Neural progenitor cell (in vitro differentiated cells): ENCODE measurements around the gene BPIFB6. TPM values are rescaled to one million over a fixed set of nuclear protein-coding genes. Genes with fewer than 3 reads are reported as not detected.

Experiments
- DNase-seq: peaks from one replicate; pipeline ENCODE4 v3.0.0-alpha.2; 2016; ENCODE audit warnings: low spot score
- H2AFZ ChIP-seq: fragments of 200-600 bp; sonication (generic); replicated peaks from 2 replicates; pipeline ENCODE4 v1.6.1; 2016; ENCODE audit warnings: antibody characterized with exemption
- H3F3A ChIP-seq: fragments of 200-600 bp; sonication (generic); 2 replicates; pipeline ENCODE4 v1.6.1; 2016; ENCODE audit warnings: antibody characterized with exemption, low read depth
- H3K27ac ChIP-seq: fragments of 200-600 bp; sonication (generic); 2 replicates; pipeline ENCODE4 v1.5.1; 2016; ENCODE audit warnings: mild to moderate bottlenecking
- H3K27me3 ChIP-seq: fragments of 200-600 bp; sonication (generic); 2 replicates; pipeline ENCODE4 v1.6.1; 2016; ENCODE audit warnings: mild to moderate bottlenecking, moderate library complexity
- H3K36me3 ChIP-seq: fragments of 200-600 bp; sonication (generic); 2 replicates; pipeline ENCODE4 v1.5.1; 2016
- H3K4me1 ChIP-seq: fragments of 200-600 bp; sonication (generic); 2 replicates; pipeline ENCODE4 v1.6.1; 2016; ENCODE audit warnings: mixed run types
- H3K4me2 ChIP-seq: fragments of 200-600 bp; sonication (generic); 2 replicates; pipeline ENCODE4 v1.6.1; 2016
- H3K4me3 ChIP-seq: fragments of 200-600 bp; sonication (generic); 2 replicates; pipeline ENCODE4 v1.5.1; 2016
- H3K79me2 ChIP-seq: fragments of 200-600 bp; sonication (generic); 2 replicates; pipeline ENCODE4 v1.6.1; 2016; ENCODE audit warnings: low read depth
- H3K9ac ChIP-seq: fragments of 200-600 bp; sonication (generic); 2 replicates; pipeline ENCODE4 v1.6.1; 2016
- H3K9me3 ChIP-seq: fragments of 200-600 bp; sonication (generic); 2 replicates; pipeline ENCODE4 v1.5.1; 2016; ENCODE audit warnings: low read depth
- H4K20me1 ChIP-seq: fragments of 200-600 bp; sonication (generic); 2 replicates; pipeline ENCODE4 v1.6.1; 2016; ENCODE audit warnings: low read depth
- H3K27ac Mint-ChIP-seq: 3 replicates; pipeline ENCODE4 v1.8.0; 2021; ENCODE audit warnings: mixed read lengths
- H3K27me3 Mint-ChIP-seq: 2 replicates; pipeline ENCODE4 v1.8.0; 2022; ENCODE audit warnings: low read depth, mild to moderate bottlenecking, inconsistent platforms, moderate library complexity, mixed read lengths; ENCODE audit not compliant: insufficient read depth
- H3K36me3 Mint-ChIP-seq: 3 replicates; pipeline ENCODE4 v1.8.0; 2021; ENCODE audit warnings: mixed read lengths
- H3K4me1 Mint-ChIP-seq: 3 replicates; pipeline ENCODE4 v1.8.0; 2021; ENCODE audit warnings: mixed read lengths
- H3K4me3 Mint-ChIP-seq: 3 replicates; pipeline ENCODE4 v1.8.0; 2021; ENCODE audit warnings: mild to moderate bottlenecking, moderate library complexity, mixed read lengths
- H3K9me3 Mint-ChIP-seq: 3 replicates; pipeline ENCODE4 v1.8.0; 2020; ENCODE audit warnings: mixed read lengths
- EZH2 ChIP-seq: fragments of 200-600 bp; sonication (generic); IDR thresholded peaks from 2 replicates; pipeline ENCODE4 v1.6.1; 2017; ENCODE audit warnings: antibody characterized with exemption, mild to moderate bottlenecking, moderate library complexity
- EZH2phosphoT487 ChIP-seq: fragments of 200-600 bp; sonication (generic); IDR thresholded peaks from 2 replicates; pipeline ENCODE4 v1.6.1; 2017; ENCODE audit warnings: antibody characterized with exemption
- total RNA-seq: library from RNA; depleted of rRNA; stranded (reverse); fragments of >200 nt; gene quantifications from 2 replicates; pipeline ENCODE4 v1.2.3, GENCODE V29; 2015; ENCODE audit warnings: low replicate concordance
- TF ChIP-seq, protein P1 (sequence below): fragments of 200-600 bp; sonication (generic); IDR thresholded peaks from 2 replicates; pipeline ENCODE4 v1.5.1; 2017; ENCODE audit warnings: antibody characterized with exemption, mild to moderate bottlenecking

Gene BPIFB6
- total RNA-seq, 1 donor from 2014 or later, result not detected

DNA sequence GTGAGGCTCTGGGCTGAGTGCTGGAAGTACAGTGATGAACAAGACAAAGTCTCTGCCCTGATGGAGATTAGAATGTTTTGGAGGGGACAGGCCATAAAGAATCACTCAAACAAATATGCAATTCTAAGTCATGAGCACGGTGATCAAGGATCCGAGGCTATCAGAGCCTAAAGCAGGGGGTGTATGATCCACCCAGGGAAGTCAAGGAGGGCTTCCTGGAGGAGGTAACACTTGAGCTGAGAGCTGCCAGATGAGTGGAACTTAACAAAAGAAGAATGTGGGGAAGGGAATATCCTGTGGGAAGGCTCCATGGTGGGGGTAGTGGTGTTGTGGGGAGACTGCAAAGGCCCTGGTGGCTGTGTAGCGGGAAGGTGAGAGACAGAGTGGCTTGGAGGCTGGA lies 60.2 kb downstream of the BPIFB6 start:
- peaks cover 8% of the 10 kb centered on the region for H3K27me3 Mint-ChIP-seq

DNA sequence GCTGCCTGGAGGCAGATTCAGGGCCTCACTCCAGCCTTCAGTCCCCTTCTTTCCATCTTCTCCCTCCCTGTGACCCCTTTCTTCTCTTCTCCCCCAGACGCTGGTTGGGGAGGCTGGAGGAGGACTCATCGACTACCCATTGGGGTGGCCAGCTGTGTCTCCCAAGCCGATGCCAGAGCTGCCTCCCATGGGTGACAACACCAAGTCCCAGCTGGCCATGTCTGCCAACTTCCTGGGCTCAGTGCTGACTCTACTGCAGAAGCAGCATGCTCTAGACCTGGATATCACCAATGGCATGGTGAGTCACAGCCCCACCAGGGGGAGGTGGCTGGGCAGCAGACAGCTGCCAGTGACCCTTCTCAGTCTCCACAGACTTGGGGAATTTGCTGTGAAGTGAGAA lies 60.9 kb downstream of the BPIFB6 start:
- H3K79me2 ChIP-seq, result no peaks in the 10 kb centered on the region
- no peaks in the 10 kb centered on the region for H3K4me1 Mint-ChIP-seq
- no peak overlapping the region for H3K4me3 Mint-ChIP-seq

More for the DNA sequence above, 60.2 kb downstream of the BPIFB6 start:
- Histone ChIP-seq H3F3A (no peaks in the 10 kb centered on the region), H3K9me3 (no peaks in the 10 kb centered on the region), H3K27ac (no peak overlapping the region), H4K20me1 (no peaks in the 10 kb centered on the region), H2AFZ (no peak overlapping the region), H3K36me3 (no peaks in the 10 kb centered on the region), H3K79me2 (no peaks in the 10 kb centered on the region), H3K27me3 (no peaks in the 10 kb centered on the region), H3K4me3 (no peak overlapping the region), H3K4me2 (no peak overlapping the region), H3K4me1 (no peaks in the 10 kb centered on the region), H3K9ac (no peak overlapping the region)
- Mint-ChIP-seq H3K4me3 (no peak overlapping the region), H3K27ac (no peak overlapping the region), H3K4me1 (no peaks in the 10 kb centered on the region), H3K36me3 (no peaks in the 10 kb centered on the region), H3K9me3 (no peaks in the 10 kb centered on the region)
- TF ChIP-seq EZH2 (no peak), EZH2phosphoT487 (no peak)
- TF ChIP-seq, protein P1, sequence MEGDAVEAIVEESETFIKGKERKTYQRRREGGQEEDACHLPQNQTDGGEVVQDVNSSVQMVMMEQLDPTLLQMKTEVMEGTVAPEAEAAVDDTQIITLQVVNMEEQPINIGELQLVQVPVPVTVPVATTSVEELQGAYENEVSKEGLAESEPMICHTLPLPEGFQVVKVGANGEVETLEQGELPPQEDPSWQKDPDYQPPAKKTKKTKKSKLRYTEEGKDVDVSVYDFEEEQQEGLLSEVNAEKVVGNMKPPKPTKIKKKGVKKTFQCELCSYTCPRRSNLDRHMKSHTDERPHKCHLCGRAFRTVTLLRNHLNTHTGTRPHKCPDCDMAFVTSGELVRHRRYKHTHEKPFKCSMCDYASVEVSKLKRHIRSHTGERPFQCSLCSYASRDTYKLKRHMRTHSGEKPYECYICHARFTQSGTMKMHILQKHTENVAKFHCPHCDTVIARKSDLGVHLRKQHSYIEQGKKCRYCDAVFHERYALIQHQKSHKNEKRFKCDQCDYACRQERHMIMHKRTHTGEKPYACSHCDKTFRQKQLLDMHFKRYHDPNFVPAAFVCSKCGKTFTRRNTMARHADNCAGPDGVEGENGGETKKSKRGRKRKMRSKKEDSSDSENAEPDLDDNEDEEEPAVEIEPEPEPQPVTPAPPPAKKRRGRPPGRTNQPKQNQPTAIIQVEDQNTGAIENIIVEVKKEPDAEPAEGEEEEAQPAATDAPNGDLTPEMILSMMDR, result no peak
- DNase-seq, result no peak

DNA sequence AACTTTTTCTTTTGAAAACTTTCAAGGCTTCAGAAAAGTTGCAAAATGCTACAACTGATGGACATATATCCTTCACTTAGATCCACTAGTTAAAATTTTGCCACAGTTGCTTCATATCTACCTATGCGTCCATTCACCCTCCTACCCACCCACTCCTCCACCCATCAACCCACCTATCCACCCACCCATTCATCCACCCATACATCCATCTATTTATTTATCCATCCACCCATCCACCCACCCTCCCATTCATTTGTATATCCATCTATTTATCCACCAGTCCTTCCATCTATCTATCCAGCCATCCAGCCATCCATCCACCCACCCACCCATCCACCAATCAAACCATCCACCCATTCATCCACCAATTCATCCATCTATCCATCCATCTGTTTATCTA lies 61.6 kb downstream of the BPIFB6 start:
- H3K4me3 ChIP-seq, result no peak overlapping the region
- Mint-ChIP-seq H3K27me3 (peaks cover 10% of the 10 kb centered on the region), H3K36me3 (no peaks in the 10 kb centered on the region), H3K4me1 (no peaks in the 10 kb centered on the region), H3K4me3 (no peak overlapping the region), H3K9me3 (no peaks in the 10 kb centered on the region), H3K27ac (no peak overlapping the region)
- H3K27me3 ChIP-seq, result no peaks in the 10 kb centered on the region
- TF ChIP-seq EZH2phosphoT487, result no peak
- no peak for TF ChIP-seq EZH2
- TF ChIP-seq, protein P1, result no peak
- no peaks in the 10 kb centered on the region for H4K20me1 ChIP-seq
- H3K36me3 ChIP-seq, result no peaks in the 10 kb centered on the region
- no peaks in the 10 kb centered on the region for H3K4me1 ChIP-seq
- no peak overlapping the region for H3K27ac ChIP-seq
- H2AFZ ChIP-seq, result no peak overlapping the region
- H3F3A ChIP-seq, result no peaks in the 10 kb centered on the region
- no peak overlapping the region for H3K9ac ChIP-seq
- no peak overlapping the region for H3K4me2 ChIP-seq
- H3K79me2 ChIP-seq, result no peaks in the 10 kb centered on the region
- no peak for DNase-seq
- no peaks in the 10 kb centered on the region for H3K9me3 ChIP-seq

More for the DNA sequence above, 60.9 kb downstream of the BPIFB6 start:
- no peak overlapping the region for H3K27ac ChIP-seq
- H3F3A ChIP-seq, result no peaks in the 10 kb centered on the region
- Mint-ChIP-seq H3K27ac (no peak overlapping the region), H3K36me3 (no peaks in the 10 kb centered on the region), H3K9me3 (no peaks in the 10 kb centered on the region), H3K27me3 (peaks cover 8% of the 10 kb centered on the region)
- H3K27me3 ChIP-seq, result no peaks in the 10 kb centered on the region
- H3K4me3 ChIP-seq, result no peak overlapping the region
- TF ChIP-seq EZH2phosphoT487 (no peak), EZH2 (no peak)
- TF ChIP-seq, protein P1, result no peak
- no peaks in the 10 kb centered on the region for H3K9me3 ChIP-seq
- H3K4me1 ChIP-seq, result no peaks in the 10 kb centered on the region
- no peaks in the 10 kb centered on the region for H3K36me3 ChIP-seq
- no peaks in the 10 kb centered on the region for H4K20me1 ChIP-seq
- no peak overlapping the region for H2AFZ ChIP-seq
- H3K4me2 ChIP-seq, result no peak overlapping the region
- DNase-seq, result no peak
- no peak overlapping the region for H3K9ac ChIP-seq
